HG03095 (cell line): ENCODE data around the gene CD3D.
"Not testable (repeated sequence)": the region's sequence is repeated elsewhere in the genome, so short reads cannot be mapped to it uniquely, and the experiment has no call there.

Experiments used
- ATAC-seq: cut with Tn5 transposase; IDR thresholded peaks from one replicate; pipeline ENCODE4 v1.9.1; 2021; ENCODE audit warnings: moderate library complexity; ENCODE audit not compliant: unreplicated experiment

The CD3D gene

GRCh38 chr11:118339281-118339961 is 3.1 kb downstream of the CD3D start:
- no peak for ATAC-seq

GRCh38 chr11:118338637-118339061 is 3.9 kb downstream of the CD3D start:
- no peak for ATAC-seq

GRCh38 chr11:118334745-118335144 is 7.8 kb downstream of the CD3D start:
- no peak for ATAC-seq

GRCh38 chr11:118328745-118329144 is 13.8 kb downstream of the CD3D start:
- no peak for ATAC-seq

- ATAC-seq: no peak
Measured at GRCh38 chr11:118325283-118325682, 17.2 kb downstream of the CD3D start.

GRCh38 chr11:118322721-118323120 is 19.8 kb downstream of the CD3D start:
- no peak for ATAC-seq

- ATAC-seq: no peak
Measured at GRCh38 chr11:118321386-118322082, 21.0 kb downstream of the CD3D start.

- ATAC-seq: no peak
Measured at GRCh38 chr11:118320515-118320914, 22.0 kb downstream of the CD3D start.

- ATAC-seq: no peak
Measured at GRCh38 chr11:118319337-118319707, 23.2 kb downstream of the CD3D start.

GRCh38 chr11:118318581-118319336 is 23.7 kb downstream of the CD3D start:
- no peak for ATAC-seq

GRCh38 chr11:118318124-118318523 is 24.4 kb downstream of the CD3D start:
- no peak for ATAC-seq

GRCh38 chr11:118314988-118315411 is 27.5 kb downstream of the CD3D start:
- ATAC-seq: no peak

GRCh38 chr11:118313242-118313641 is 29.3 kb downstream of the CD3D start:
- no peak for ATAC-seq

GRCh38 chr11:118312328-118312727 is 30.2 kb downstream of the CD3D start:
- no peak for ATAC-seq

- ATAC-seq: no peak
Measured at GRCh38 chr11:118311518-118311917, 31.0 kb downstream of the CD3D start.

- ATAC-seq: no peak
Measured at GRCh38 chr11:118310781-118311485, 31.6 kb downstream of the CD3D start.

GRCh38 chr11:118310271-118310670 is 32.2 kb downstream of the CD3D start:
- no peak for ATAC-seq

- ATAC-seq: not testable (repeated sequence)
Measured at GRCh38 chr11:118308995-118309528, 33.4 kb downstream of the CD3D start.

GRCh38 chr11:118306556-118306955 is 35.9 kb downstream of the CD3D start:
- ATAC-seq: no peak

- ATAC-seq: no peak
Measured at GRCh38 chr11:118305726-118306125, 36.8 kb downstream of the CD3D start.
